HEK293 (cell line): Measurements from ENCODE around the gene MKNK2.

Source experiments
- CTCF ChIP-seq: fragments of 450-650 bp; formaldehyde crosslinking; IDR thresholded peaks from 2 replicates; pipeline ENCODE4 v1.5.1; 2016; ENCODE audit warnings: missing biosample characterization, missing genetic modification characterization
- REST ChIP-seq: fragments of 450-650 bp; formaldehyde crosslinking; IDR thresholded peaks from 2 replicates; pipeline ENCODE4 v1.5.1; 2016; ENCODE audit warnings: missing biosample characterization, missing genetic modification characterization
- TCF7L2 ChIP-seq: IDR thresholded peaks from 2 replicates; pipeline ENCODE4 v1.6.1; 2011; ENCODE audit warnings: low read depth, mild to moderate bottlenecking, inconsistent platforms, low read length, moderate library complexity, borderline replicate concordance
- ZNF639 ChIP-seq: fragments of 450-650 bp; formaldehyde crosslinking; IDR thresholded peaks from 2 replicates; pipeline ENCODE4 v1.5.1; 2016; ENCODE audit warnings: missing biosample characterization, missing genetic modification characterization

GRCh38 chr19:2003874-2004273 is 47.2 kb downstream of the MKNK2 start:
- TF ChIP-seq CTCF (tag by site-specific recombination) (no peak), REST (tag by site-specific recombination) (no peak), ZNF639 (tag by site-specific recombination) (no peak), TCF7L2 (no peak)
